Measurements from ENCODE around the gene NMD3. TPM values are rescaled to one million over a fixed set of nuclear protein-coding genes. Genes with fewer than 3 reads are reported as not detected.

NMD3 gene
- total and polyA plus RNA-seq, 9 of the 15 experiments (the other 6 are each of a cell fraction or from before 2014, with no cell fraction given) = 63.5 to 178 (median 111) TPM

DNA sequence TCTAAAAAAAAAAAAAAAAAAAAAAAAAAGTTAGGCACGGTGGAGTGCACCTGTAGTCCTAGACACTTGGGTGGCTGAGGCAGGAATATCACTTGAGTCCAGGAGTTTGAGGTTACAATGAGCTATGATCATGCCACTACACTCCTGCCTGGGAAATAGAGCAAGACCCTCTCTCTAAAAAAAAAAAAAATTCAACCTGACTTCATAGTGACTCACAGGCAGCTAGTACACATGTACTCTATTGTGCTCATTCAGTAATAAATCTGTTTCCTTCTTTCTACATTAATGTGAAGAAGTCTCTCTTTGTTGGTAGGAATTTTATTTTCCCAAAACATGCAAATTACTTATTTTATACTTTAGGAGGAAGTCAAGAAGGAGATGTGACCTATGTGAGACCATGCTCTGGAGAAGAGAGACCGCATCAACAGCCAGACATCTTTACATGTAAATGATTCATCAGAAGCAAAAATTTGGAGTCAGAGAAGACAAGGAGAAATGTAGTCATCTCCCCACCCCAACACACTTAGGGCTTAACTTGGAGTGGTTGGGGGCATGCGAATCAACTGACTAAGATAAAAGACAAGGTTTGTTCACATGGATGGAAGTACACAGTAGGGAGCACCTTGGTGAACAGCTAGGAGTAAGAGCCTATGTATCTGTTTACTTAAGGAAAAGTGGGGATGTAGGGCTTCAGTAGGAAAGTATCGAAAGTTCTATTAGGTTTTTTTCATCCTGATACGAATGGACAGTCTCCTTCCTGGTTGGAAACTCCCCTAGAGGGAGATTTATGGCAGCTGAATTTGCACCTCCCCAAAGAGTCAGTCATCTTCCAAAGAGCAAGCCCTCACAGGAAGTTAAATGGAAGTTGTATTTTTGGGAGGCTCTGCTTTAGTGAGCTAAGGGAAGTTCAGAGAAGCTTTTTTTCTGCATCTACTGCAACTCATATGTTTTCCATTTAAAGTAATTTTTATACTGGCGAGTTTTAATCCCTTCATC is 23.0 kb upstream of the NMD3 start:
- WGBS (ENCODE audit: insufficient coverage, low coverage, missing lambda C conversion rate) = 4% methylated on average over 5 of the region's 6 CpGs
- Histone ChIP-seq H3K36me3 (ENCODE audit: control insufficient read depth, insufficient read depth, low read length) (no peaks in the 10 kb centered on the region), H2AFZ (ENCODE audit: low read depth, low read length) (no peak overlapping the region), H3K9me3 (replicated peaks; ENCODE audit: control insufficient read depth, insufficient read depth, low read depth, low read length) (no peaks in the 10 kb centered on the region), H3K4me2 (ENCODE audit: insufficient read depth, low read length) (no peak overlapping the region), H3K27me3 (ENCODE audit: control insufficient read depth in 2 of 2, insufficient read depth in 2 of 2, low read length in 2 of 2) (no peaks in the 10 kb centered on the region), H4K20me1 (replicated peaks; ENCODE audit: control insufficient read depth, insufficient read depth, low read length) (no peaks in the 10 kb centered on the region), H3K9ac (ENCODE audit: insufficient read depth in 1 of 2, low read depth in 2 of 2, low read length in 2 of 2) (no peak overlapping the region), H3K4me1 (replicated peaks in 1 of 2; ENCODE audit: control insufficient read depth in 2 of 2, insufficient read depth in 2 of 2, low read length in 2 of 2) (no peaks in the 10 kb centered on the region), H3K4me3 (no peak overlapping the region), H3K27ac (ENCODE audit: extremely low read depth, low read depth, low read length) (no peak overlapping the region), H3K9me1 (ENCODE audit: control insufficient read depth, insufficient read depth, low read length) (no peaks in the 10 kb centered on the region), H3K79me2 (ENCODE audit: control insufficient read depth, insufficient read depth, low read length) (no peaks in the 10 kb centered on the region)
- ATAC-seq = no peak
- TF ChIP-seq ZNF134 (CRISPR knock-in tag; conservative IDR thresholded peaks at IDR 0.05) (no peak), ZNF77 (CRISPR knock-in tag; IDR thresholded peaks at IDR 0.05) (no peak), PRPF4 (IDR thresholded peaks at IDR 0.05; ENCODE audit: insufficient read depth, low read depth, low read length, poor library complexity, severe bottlenecking) (no peak), SNIP1 (IDR thresholded peaks at IDR 0.05; ENCODE audit: low read depth) (no peak), ZNF507 (tag; conservative IDR thresholded peaks at IDR 0.05) (no peak), TSC22D4 (tag; IDR thresholded peaks at IDR 0.05) (no peak), FOXK2 (conservative IDR thresholded peaks at IDR 0.05 in 1 of 2, IDR thresholded peaks at IDR 0.05 in 1 of 2; ENCODE audit: low read depth in 2 of 2) (no peak), MEIS2 (IDR thresholded peaks at IDR 0.05; ENCODE audit: partially characterized antibody) (no peak), CBX1 (IDR thresholded peaks at IDR 0.05; ENCODE audit: low read depth) (no peak), TARDBP (IDR thresholded peaks at IDR 0.05) (no peak)
- TF ChIP-seq, protein P1, sequence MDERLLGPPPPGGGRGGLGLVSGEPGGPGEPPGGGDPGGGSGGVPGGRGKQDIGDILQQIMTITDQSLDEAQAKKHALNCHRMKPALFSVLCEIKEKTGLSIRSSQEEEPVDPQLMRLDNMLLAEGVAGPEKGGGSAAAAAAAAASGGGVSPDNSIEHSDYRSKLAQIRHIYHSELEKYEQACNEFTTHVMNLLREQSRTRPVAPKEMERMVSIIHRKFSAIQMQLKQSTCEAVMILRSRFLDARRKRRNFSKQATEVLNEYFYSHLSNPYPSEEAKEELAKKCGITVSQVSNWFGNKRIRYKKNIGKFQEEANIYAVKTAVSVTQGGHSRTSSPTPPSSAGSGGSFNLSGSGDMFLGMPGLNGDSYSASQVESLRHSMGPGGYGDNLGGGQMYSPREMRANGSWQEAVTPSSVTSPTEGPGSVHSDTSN (CRISPR knock-in tag; IDR thresholded peaks at IDR 0.05; ENCODE audit: low read depth) = no peak
- TF ChIP-seq, protein P1 (tag; conservative IDR thresholded peaks at IDR 0.05; ENCODE audit: low read depth) = no peak
- intact Hi-C loops (cut with micrococcal nuclease) = no loop called here
- no peak for DNase-seq (ENCODE audit: extremely low read depth in 1 of 4, low spot score in 3 of 4)
- no TSS peak for BruUV-seq (replicated peaks)
- CTCF ChIA-PET (ENCODE audit: low intra/inter-chr PET ratio) = no interaction called here
- POLR2A ChIA-PET = interaction anchor here (0.7 kb wide), 1 partner anchor 1914 kb away, joined by 3 read pairs; no protein-coding TSS in a partner anchor
- FAIRE-seq = no peak
- in situ Hi-C loops (cut with MboI) = no loop called here
